Activated CD4-positive, alpha-beta T cell treated with anti-CD3 and anti-CD28 coated beads, Interleukin-2, amount 10 ng/mL, durations not matched to agents 7 days and 5 days (primary cell): ENCODE measurements around the gene NMNAT2. TPM values are rescaled to one million over a fixed set of nuclear protein-coding genes. Genes with fewer than 3 reads are reported as not detected.
"Not testable (repeated sequence)": the region's sequence is repeated elsewhere in the genome, so short reads cannot be mapped to it uniquely, and the experiment has no call there.

Source experiments
- CTCF ChIA-PET: fragments of 350-600 bp; sonication (Branson Sonifier 250); formaldehyde crosslinking; loops from one replicate; lab custom pipeline; 2021; ENCODE audit warnings: antibody characterized with exemption; lab: Charles Lee
- POLR2A ChIA-PET: fragments of 350-600 bp; sonication (Branson Sonifier 250); formaldehyde crosslinking; loops from one replicate; lab custom pipeline; 2021; ENCODE audit warnings: antibody characterized with exemption; lab: Charles Lee
- DNase-seq: peaks from one replicate; pipeline ENCODE4 v3.0.0-alpha.2; 2020
- H3K27ac Mint-ChIP-seq: one replicate; pipeline ENCODE4 v1.8.0; 2021; ENCODE audit warnings: mild to moderate bottlenecking, moderate library complexity, mixed read lengths
- H3K27me3 Mint-ChIP-seq: one replicate; pipeline ENCODE4 v1.8.0; 2021; ENCODE audit warnings: mixed read lengths
- H3K36me3 Mint-ChIP-seq: one replicate; pipeline ENCODE4 v1.8.0; 2021; ENCODE audit warnings: low read depth, mixed read lengths
- H3K4me1 Mint-ChIP-seq: one replicate; pipeline ENCODE4 v1.8.0; 2021; ENCODE audit warnings: mixed read lengths
- H3K4me3 Mint-ChIP-seq: one replicate; pipeline ENCODE4 v1.8.0; 2021; ENCODE audit warnings: mild to moderate bottlenecking, moderate library complexity, mixed read lengths
- H3K9me3 Mint-ChIP-seq: one replicate; pipeline ENCODE4 v1.8.0; 2021; ENCODE audit warnings: mixed read lengths
- total RNA-seq, 2 experiments: library from RNA; stranded (reverse); gene quantifications; one replicate each; pipeline ENCODE4 v1.2.3, GENCODE V29; 2021

NMNAT2 gene
- total RNA-seq, 2 experiments from 2014 or later: not detected

DNA sequence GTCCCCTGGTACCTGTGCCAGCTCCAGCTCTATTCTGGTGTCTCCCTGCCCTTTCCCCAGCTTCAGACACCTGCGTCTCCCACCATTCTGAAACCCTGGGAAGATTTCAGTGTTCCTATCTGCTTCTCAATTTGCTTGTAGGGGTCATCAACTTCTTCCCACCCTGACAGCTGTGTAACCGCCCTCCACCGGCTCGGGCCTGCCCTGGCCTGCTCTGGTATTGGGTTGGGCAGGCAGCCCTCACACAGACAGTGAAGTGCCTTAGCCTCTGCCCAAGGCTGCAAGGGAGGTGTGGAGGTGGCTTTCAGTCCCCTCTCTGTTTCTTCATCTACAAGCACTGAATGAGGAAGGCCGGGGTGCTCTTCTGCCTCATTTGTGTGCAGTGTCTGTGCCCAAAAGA, 134.9 kb downstream of the NMNAT2 start:
- DNase-seq: no peak
- Mint-ChIP-seq H3K27me3 (no peaks in the 10 kb centered on the region), H3K36me3 (no peaks in the 10 kb centered on the region), H3K4me1 (peaks cover 6% of the 10 kb centered on the region), H3K4me3 (no peak overlapping the region), H3K9me3 (no peaks in the 10 kb centered on the region), H3K27ac (no peak overlapping the region)
- ChIA-PET CTCF (no interaction called here), POLR2A (no interaction called here)

DNA sequence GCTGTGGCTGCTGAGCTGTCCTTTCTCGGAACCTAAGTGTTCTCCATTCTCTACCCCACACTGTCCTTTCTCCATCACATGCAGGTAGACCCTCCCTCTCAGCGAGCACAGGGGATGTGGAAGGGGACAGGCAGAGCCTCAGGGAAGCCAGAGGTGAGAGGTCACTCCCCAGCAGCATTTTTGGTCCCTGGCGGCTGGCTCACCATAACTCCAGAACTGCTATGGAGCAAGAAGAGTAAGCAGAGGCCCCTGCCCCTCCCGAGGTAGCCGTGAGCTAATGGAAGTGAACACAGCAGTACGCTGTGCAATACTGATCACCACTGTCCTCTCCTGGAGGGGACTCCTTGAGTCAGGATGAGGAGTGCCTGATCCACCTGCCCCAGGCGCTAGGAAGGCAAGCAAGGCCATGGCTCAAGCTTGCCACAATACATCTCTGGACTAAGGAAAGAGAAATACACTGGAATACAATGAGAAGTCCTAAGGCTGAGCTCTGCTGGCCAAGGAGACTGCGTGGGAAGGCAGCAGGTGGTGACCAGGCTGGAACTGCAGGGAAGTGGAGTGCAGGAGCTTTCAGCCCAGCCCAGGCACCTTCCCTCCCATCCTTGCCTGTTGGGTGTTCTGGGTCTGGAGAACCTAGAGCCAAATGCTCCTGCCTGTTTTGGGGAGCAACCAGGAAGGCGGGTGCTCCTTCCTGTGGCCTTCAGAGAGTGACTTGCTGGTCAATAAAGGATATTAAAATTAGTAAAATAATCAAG, 135.9 kb downstream of the NMNAT2 start:
- H3K36me3 Mint-ChIP-seq: no peaks in the 10 kb centered on the region
- H3K9me3 Mint-ChIP-seq: no peaks in the 10 kb centered on the region
- no peak overlapping the region for H3K27ac Mint-ChIP-seq
- ChIA-PET CTCF (interaction anchor here (0.6 to 1.6 kb wide), 3 partner anchors 8 to 386 kb away, joined by 3 to 4 read pairs (median 3); no protein-coding TSS in a partner anchor), POLR2A (interaction anchor here (0.6 kb wide), 1 partner anchor 241 kb away, joined by 3 read pairs; no protein-coding TSS in a partner anchor)
- no peak overlapping the region for H3K4me3 Mint-ChIP-seq
- peaks cover 6% of the 10 kb centered on the region for H3K4me1 Mint-ChIP-seq
- DNase-seq: no peak
- H3K27me3 Mint-ChIP-seq: no peaks in the 10 kb centered on the region

DNA sequence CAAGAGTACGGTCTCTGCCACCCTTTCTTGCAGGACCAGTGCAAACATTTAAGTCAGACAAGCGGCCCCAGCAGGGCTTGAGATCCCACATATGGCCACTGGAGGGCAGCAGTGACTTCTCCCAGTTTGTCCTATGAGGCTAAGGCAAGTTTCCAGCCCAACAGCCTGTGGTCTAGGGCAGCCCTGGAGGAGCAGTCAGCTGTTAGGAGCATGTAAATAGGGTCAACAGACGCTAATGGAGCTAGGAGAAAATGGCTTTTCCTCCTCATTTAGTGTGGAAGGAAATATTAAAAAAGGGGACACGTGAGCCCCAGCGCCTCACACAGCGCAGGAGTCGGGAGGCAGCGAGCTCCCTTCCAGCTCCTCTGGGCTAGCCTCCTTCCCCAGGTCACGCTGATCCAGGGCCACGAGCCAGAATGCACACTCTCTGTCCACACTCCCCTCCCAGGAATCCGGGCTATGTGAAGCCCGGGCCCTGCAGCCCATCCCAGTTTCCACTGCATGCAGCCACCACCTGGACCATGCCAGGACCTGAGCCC, 136.6 kb downstream of the NMNAT2 start:
- no peak overlapping the region for H3K27ac Mint-ChIP-seq
- no peaks in the 10 kb centered on the region for H3K9me3 Mint-ChIP-seq
- DNase-seq: peak; percentile 76
- ChIA-PET POLR2A (no interaction called here), CTCF (interaction anchor here (0.6 to 1.6 kb wide), 3 partner anchors 8 to 387 kb away, joined by 3 to 4 read pairs (median 3); no protein-coding TSS in a partner anchor)
- no peak overlapping the region for H3K4me3 Mint-ChIP-seq
- no peaks in the 10 kb centered on the region for H3K27me3 Mint-ChIP-seq
- peaks cover 6% of the 10 kb centered on the region for H3K4me1 Mint-ChIP-seq
- H3K36me3 Mint-ChIP-seq: no peaks in the 10 kb centered on the region

GRCh38 chr1:183281039-183281438, 137.1 kb downstream of the NMNAT2 start:
- ChIA-PET CTCF (interaction anchor here (1.0 to 1.6 kb wide), 2 partner anchors 9 to 55 kb away, joined by 3 read pairs; no protein-coding TSS in a partner anchor), POLR2A (no interaction called here)
- Mint-ChIP-seq H3K9me3 (no peaks in the 10 kb centered on the region), H3K4me1 (peaks cover 6% of the 10 kb centered on the region), H3K27ac (no peak overlapping the region), H3K27me3 (no peaks in the 10 kb centered on the region), H3K4me3 (no peak overlapping the region), H3K36me3 (no peaks in the 10 kb centered on the region)
- no peak for DNase-seq

DNA sequence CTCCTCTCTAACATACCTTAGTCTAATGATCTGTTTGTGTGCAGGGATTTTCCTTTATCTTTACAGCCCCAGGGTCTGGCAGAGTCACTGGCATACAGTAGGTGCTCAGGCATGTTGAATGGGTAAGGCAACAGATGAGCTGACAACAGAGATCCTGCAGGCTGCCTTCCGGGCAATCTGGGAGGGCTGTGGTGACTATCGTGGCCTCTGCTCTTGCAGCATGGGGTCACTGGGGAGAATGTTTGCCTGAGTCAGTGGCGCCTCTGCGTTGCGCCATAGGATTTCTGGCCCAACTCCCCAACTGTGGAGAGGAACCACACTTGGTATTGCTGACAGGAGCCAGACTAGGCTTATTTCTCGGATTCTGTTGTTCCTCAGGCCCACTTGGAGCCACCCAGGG, 138.3 kb downstream of the NMNAT2 start:
- ChIA-PET CTCF (no interaction called here), POLR2A (no interaction called here)
- DNase-seq: no peak
- H3K27me3 Mint-ChIP-seq: no peaks in the 10 kb centered on the region
- no peak overlapping the region for H3K4me3 Mint-ChIP-seq
- H3K36me3 Mint-ChIP-seq: no peaks in the 10 kb centered on the region
- no peaks in the 10 kb centered on the region for H3K9me3 Mint-ChIP-seq
- no peak overlapping the region for H3K27ac Mint-ChIP-seq
- H3K4me1 Mint-ChIP-seq: peaks cover 6% of the 10 kb centered on the region

- ChIA-PET POLR2A (no interaction called here), CTCF (interaction anchor here (0.6 to 1.1 kb wide), 2 partner anchors 13 to 18 kb away, joined by 3 read pairs; no protein-coding TSS in a partner anchor)
- Mint-ChIP-seq H3K27ac (peak overlapping the region; percentile 50), H3K27me3 (no peaks in the 10 kb centered on the region), H3K4me3 (no peak overlapping the region), H3K4me1 (peaks cover 6% of the 10 kb centered on the region), H3K36me3 (no peaks in the 10 kb centered on the region), H3K9me3 (no peaks in the 10 kb centered on the region)
- no peak for DNase-seq
Observed at GRCh38 chr1:183278739-183279591, 139.2 kb downstream of the NMNAT2 start.

- no peak overlapping the region for H3K27ac Mint-ChIP-seq
- ChIA-PET POLR2A (no interaction called here), CTCF (interaction anchor here (1.0 to 1.8 kb wide), 4 partner anchors 10 to 638 kb away, joined by 3 read pairs; no protein-coding TSS in a partner anchor)
- no peak overlapping the region for H3K4me3 Mint-ChIP-seq
- no peaks in the 10 kb centered on the region for H3K27me3 Mint-ChIP-seq
- peaks cover 6% of the 10 kb centered on the region for H3K4me1 Mint-ChIP-seq
- H3K36me3 Mint-ChIP-seq: no peaks in the 10 kb centered on the region
- H3K9me3 Mint-ChIP-seq: no peaks in the 10 kb centered on the region
- no peak for DNase-seq
Observed at GRCh38 chr1:183277821-183278738, 140.1 kb downstream of the NMNAT2 start.

- Mint-ChIP-seq H3K36me3 (no peaks in the 10 kb centered on the region), H3K9me3 (no peaks in the 10 kb centered on the region), H3K27me3 (no peaks in the 10 kb centered on the region), H3K4me1 (peaks cover 6% of the 10 kb centered on the region), H3K4me3 (no peak overlapping the region), H3K27ac (no peak overlapping the region)
- POLR2A ChIA-PET: no interaction called here
- no peak for DNase-seq
- CTCF ChIA-PET: interaction anchor here (0.6 to 1.8 kb wide), 2 partner anchors 12 to 154 kb away, joined by 3 read pairs; no protein-coding TSS in a partner anchor
Observed at GRCh38 chr1:183276386-183277080, 141.6 kb downstream of the NMNAT2 start.

GRCh38 chr1:183275322-183275721, 142.9 kb downstream of the NMNAT2 start:
- Mint-ChIP-seq H3K4me3 (no peak overlapping the region), H3K36me3 (no peaks in the 10 kb centered on the region), H3K4me1 (peaks cover 6% of the 10 kb centered on the region), H3K27me3 (peaks cover 1% of the 10 kb centered on the region), H3K9me3 (no peaks in the 10 kb centered on the region), H3K27ac (no peak overlapping the region)
- POLR2A ChIA-PET: no interaction called here
- CTCF ChIA-PET: no interaction called here
- DNase-seq: no peak

- DNase-seq: no peak
- ChIA-PET POLR2A (no interaction called here), CTCF (no interaction called here)
- peaks cover 1% of the 10 kb centered on the region for H3K27me3 Mint-ChIP-seq
- H3K27ac Mint-ChIP-seq: no peak overlapping the region
- no peak overlapping the region for H3K4me3 Mint-ChIP-seq
- peaks cover 6% of the 10 kb centered on the region for H3K4me1 Mint-ChIP-seq
- H3K9me3 Mint-ChIP-seq: no peaks in the 10 kb centered on the region
- H3K36me3 Mint-ChIP-seq: no peaks in the 10 kb centered on the region
Observed at GRCh38 chr1:183274836-183275235, 143.3 kb downstream of the NMNAT2 start.

GRCh38 chr1:183273984-183274383, 144.2 kb downstream of the NMNAT2 start:
- H3K4me1 Mint-ChIP-seq, POLR2A ChIA-PET, H3K4me3 Mint-ChIP-seq, H3K27ac Mint-ChIP-seq, H3K27me3 Mint-ChIP-seq, H3K36me3 Mint-ChIP-seq, DNase-seq, H3K9me3 Mint-ChIP-seq: not testable (repeated sequence)
- CTCF ChIA-PET: interaction anchor here (0.6 kb wide), 1 partner anchor 294 kb away, joined by 3 read pairs; no protein-coding TSS in a partner anchor
